LNCaP clone FGC (cell line): Measurements from ENCODE around the gene IDE.
"Not testable (repeated sequence)": the region's sequence is repeated elsewhere in the genome, so short reads cannot be mapped to it uniquely, and the experiment has no call there.

ENCODE experiments used
- DNase-seq: peaks from one replicate; pipeline ENCODE4 v3.0.0-alpha.2; 2011; ENCODE audit warnings: low read depth
- H3K4me3 ChIP-seq: 2 replicates; pipeline ENCODE4 v1.5.1; 2011; ENCODE audit warnings: mild to moderate bottlenecking, low read depth, low read length, control low read depth
- CTCF ChIP-seq: IDR thresholded peaks from 2 replicates; pipeline ENCODE4 v1.5.1; 2012; ENCODE audit warnings: mild to moderate bottlenecking; ENCODE audit not compliant: control insufficient read depth, insufficient read depth; ENCODE audit errors: extremely low read depth

The IDE gene

GRCh38 chr10:92475357-92475868 is 98.5 kb downstream of the IDE start:
- DNase-seq, result no peak
- H3K4me3 ChIP-seq, result no peak overlapping the region
- no peak for TF ChIP-seq CTCF

GRCh38 chr10:92470026-92470425 is 103.9 kb downstream of the IDE start:
- no peak overlapping the region for H3K4me3 ChIP-seq
- no peak for DNase-seq
- no peak for TF ChIP-seq CTCF

GRCh38 chr10:92464364-92464763 is 109.5 kb downstream of the IDE start:
- TF ChIP-seq CTCF, result no peak
- no peak overlapping the region for H3K4me3 ChIP-seq
- DNase-seq, result no peak

GRCh38 chr10:92463582-92463981 is 110.3 kb downstream of the IDE start:
- TF ChIP-seq CTCF, result no peak
- H3K4me3 ChIP-seq, result no peak overlapping the region
- DNase-seq, result no peak

- not testable (repeated sequence) for DNase-seq
These were observed 118.9 kb downstream of the IDE start for GRCh38 chr10:92454955-92455354.

GRCh38 chr10:92452313-92452712 is 121.6 kb downstream of the IDE start:
- no peak overlapping the region for H3K4me3 ChIP-seq
- TF ChIP-seq CTCF, result no peak
- no peak for DNase-seq

More at GRCh38 chr10:92454955-92455354, 118.9 kb downstream of the IDE start:
- H3K4me3 ChIP-seq, result not testable (repeated sequence)

- H3K4me3 ChIP-seq, result no peak overlapping the region
- TF ChIP-seq CTCF, result no peak
- DNase-seq, result no peak
These were observed 122.5 kb downstream of the IDE start for GRCh38 chr10:92451431-92451830.
